ENCODE measurements around the gene SOBP. TPM values are rescaled to one million over a fixed set of nuclear protein-coding genes. Genes with fewer than 3 reads are reported as not detected.

Gene SOBP
- total RNA-seq, 1 donor from 2014 or later = 16.1 TPM

DNA sequence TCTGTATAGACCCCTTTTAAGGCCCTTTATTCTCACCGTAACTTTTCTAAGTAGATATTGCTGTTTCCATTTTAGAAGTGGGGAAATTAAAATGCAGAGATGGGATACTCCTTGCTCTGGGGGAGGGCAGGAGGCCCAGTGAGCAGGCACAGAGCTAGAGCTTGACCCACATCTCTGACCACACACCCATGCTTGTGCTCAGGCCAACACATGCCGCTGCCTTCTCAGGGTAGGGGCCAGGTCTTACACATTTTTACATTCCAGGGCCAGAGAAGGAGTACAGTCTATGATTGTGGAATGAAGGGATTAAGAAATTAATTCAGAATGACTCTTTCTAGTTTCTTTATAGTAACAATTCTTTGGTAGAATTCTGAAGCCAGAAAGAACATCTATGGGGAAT, 104.8 kb downstream of the SOBP start:
- H3K4me1 Mint-ChIP-seq (ENCODE audit: low read depth, unreplicated experiment) = peaks cover 11% of the 10 kb centered on the region
- no peak overlapping the region for H3K27ac Mint-ChIP-seq (ENCODE audit: unreplicated experiment)
- DNase-seq = no peak
- H3K36me3 Mint-ChIP-seq (ENCODE audit: unreplicated experiment) = no peaks in the 10 kb centered on the region
- peaks cover 2% of the 10 kb centered on the region for H3K9me3 Mint-ChIP-seq (ENCODE audit: unreplicated experiment)
- TF ChIP-seq, protein P1, sequence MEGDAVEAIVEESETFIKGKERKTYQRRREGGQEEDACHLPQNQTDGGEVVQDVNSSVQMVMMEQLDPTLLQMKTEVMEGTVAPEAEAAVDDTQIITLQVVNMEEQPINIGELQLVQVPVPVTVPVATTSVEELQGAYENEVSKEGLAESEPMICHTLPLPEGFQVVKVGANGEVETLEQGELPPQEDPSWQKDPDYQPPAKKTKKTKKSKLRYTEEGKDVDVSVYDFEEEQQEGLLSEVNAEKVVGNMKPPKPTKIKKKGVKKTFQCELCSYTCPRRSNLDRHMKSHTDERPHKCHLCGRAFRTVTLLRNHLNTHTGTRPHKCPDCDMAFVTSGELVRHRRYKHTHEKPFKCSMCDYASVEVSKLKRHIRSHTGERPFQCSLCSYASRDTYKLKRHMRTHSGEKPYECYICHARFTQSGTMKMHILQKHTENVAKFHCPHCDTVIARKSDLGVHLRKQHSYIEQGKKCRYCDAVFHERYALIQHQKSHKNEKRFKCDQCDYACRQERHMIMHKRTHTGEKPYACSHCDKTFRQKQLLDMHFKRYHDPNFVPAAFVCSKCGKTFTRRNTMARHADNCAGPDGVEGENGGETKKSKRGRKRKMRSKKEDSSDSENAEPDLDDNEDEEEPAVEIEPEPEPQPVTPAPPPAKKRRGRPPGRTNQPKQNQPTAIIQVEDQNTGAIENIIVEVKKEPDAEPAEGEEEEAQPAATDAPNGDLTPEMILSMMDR (IDR thresholded peaks at IDR 0.05; ENCODE audit: partially characterized antibody, unreplicated experiment) = no peak
- H3K27me3 Mint-ChIP-seq (ENCODE audit: unreplicated experiment) = no peaks in the 10 kb centered on the region
- no peak overlapping the region for H3K4me3 Mint-ChIP-seq (ENCODE audit: unreplicated experiment)

DNA sequence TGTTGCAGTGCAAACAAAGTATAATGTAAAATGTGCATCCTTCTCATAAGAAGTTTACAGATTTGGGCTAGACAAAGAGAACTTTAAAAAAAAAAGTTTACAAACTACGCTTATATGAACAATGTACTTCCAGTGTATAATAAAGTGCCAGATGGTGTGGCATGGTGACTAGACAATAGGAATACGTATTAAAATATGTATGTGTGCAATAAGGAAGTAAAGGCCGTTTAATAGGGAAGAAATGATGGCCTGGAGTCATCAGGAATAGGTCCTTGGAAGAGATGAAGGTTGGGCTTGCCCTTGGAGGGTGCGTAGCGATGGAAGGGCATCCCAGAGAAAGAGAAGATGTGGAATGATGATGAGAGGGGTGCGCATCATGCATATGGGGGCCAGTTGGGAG, 108.2 kb downstream of the SOBP start:
- H3K36me3 Mint-ChIP-seq (ENCODE audit: unreplicated experiment) = no peaks in the 10 kb centered on the region
- H3K4me3 Mint-ChIP-seq (ENCODE audit: unreplicated experiment) = no peak overlapping the region
- no peaks in the 10 kb centered on the region for H3K27me3 Mint-ChIP-seq (ENCODE audit: unreplicated experiment)
- TF ChIP-seq, protein P1 (IDR thresholded peaks at IDR 0.05; ENCODE audit: partially characterized antibody, unreplicated experiment) = no peak
- peaks cover 19% of the 10 kb centered on the region for H3K4me1 Mint-ChIP-seq (ENCODE audit: low read depth, unreplicated experiment)
- DNase-seq = no peak
- H3K27ac Mint-ChIP-seq (ENCODE audit: unreplicated experiment) = no peak overlapping the region
- H3K9me3 Mint-ChIP-seq (ENCODE audit: unreplicated experiment) = peaks cover 2% of the 10 kb centered on the region

DNA sequence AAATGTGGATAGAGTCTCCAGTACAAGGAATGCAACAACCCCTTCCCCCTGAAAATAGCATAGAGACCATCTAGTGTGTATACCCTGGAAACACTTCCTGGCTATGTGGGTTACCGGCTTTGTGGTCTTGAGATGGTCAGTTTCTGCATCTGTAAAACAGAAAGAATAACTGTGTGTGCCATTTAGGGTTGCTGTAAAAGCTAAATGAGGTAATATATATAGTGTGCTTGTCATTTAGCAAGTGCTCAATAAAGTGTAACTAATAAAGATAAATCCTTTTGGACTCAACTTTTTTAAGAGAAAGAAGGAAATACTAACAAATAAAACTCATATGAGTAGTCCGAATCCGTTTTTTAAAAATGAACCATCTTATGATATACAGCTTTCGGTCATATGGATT, 109.1 kb downstream of the SOBP start:
- peaks cover 2% of the 10 kb centered on the region for H3K9me3 Mint-ChIP-seq (ENCODE audit: unreplicated experiment)
- TF ChIP-seq, protein P1 (IDR thresholded peaks at IDR 0.05; ENCODE audit: partially characterized antibody, unreplicated experiment) = no peak
- H3K4me3 Mint-ChIP-seq (ENCODE audit: unreplicated experiment) = no peak overlapping the region
- no peaks in the 10 kb centered on the region for H3K36me3 Mint-ChIP-seq (ENCODE audit: unreplicated experiment)
- H3K27me3 Mint-ChIP-seq (ENCODE audit: unreplicated experiment) = no peaks in the 10 kb centered on the region
- H3K27ac Mint-ChIP-seq (ENCODE audit: unreplicated experiment) = no peak overlapping the region
- no peak for DNase-seq
- peaks cover 19% of the 10 kb centered on the region for H3K4me1 Mint-ChIP-seq (ENCODE audit: low read depth, unreplicated experiment)

- TF ChIP-seq, protein P1 (IDR thresholded peaks at IDR 0.05; ENCODE audit: partially characterized antibody, unreplicated experiment) = no peak
- no peaks in the 10 kb centered on the region for H3K36me3 Mint-ChIP-seq (ENCODE audit: unreplicated experiment)
- H3K9me3 Mint-ChIP-seq (ENCODE audit: unreplicated experiment) = peaks cover 2% of the 10 kb centered on the region
- peaks cover 19% of the 10 kb centered on the region for H3K4me1 Mint-ChIP-seq (ENCODE audit: low read depth, unreplicated experiment)
- H3K27ac Mint-ChIP-seq (ENCODE audit: unreplicated experiment) = no peak overlapping the region
- H3K4me3 Mint-ChIP-seq (ENCODE audit: unreplicated experiment) = no peak overlapping the region
- no peaks in the 10 kb centered on the region for H3K27me3 Mint-ChIP-seq (ENCODE audit: unreplicated experiment)
- no peak for DNase-seq
Observed at GRCh38 chr6:107600121-107600520, 110.2 kb downstream of the SOBP start.

DNA sequence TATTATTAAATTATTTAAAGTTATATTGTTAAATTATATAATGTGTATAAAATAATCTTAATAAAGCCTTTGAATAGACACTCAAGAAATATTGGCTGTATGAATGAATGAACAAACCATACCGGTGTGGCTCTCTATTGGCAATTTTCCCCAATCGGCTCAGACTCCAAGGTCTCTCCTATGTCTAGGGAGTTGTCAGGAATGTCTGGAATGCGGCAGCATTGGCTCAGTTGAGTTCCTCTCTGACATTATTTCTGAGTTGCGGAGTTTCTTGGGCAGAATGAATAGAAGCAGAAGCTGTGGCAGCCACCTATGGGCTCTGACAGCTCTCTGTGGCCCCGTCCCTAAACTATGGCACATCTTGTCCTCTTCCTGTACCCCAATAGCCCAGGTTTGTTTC, 111.0 kb downstream of the SOBP start:
- Mint-ChIP-seq H3K4me1 (ENCODE audit: low read depth, unreplicated experiment) (peaks cover 19% of the 10 kb centered on the region), H3K9me3 (ENCODE audit: unreplicated experiment) (peaks cover 2% of the 10 kb centered on the region), H3K27ac (ENCODE audit: unreplicated experiment) (no peak overlapping the region), H3K4me3 (ENCODE audit: unreplicated experiment) (no peak overlapping the region), H3K27me3 (ENCODE audit: unreplicated experiment) (no peaks in the 10 kb centered on the region), H3K36me3 (ENCODE audit: unreplicated experiment) (no peaks in the 10 kb centered on the region)
- TF ChIP-seq, protein P1 (IDR thresholded peaks at IDR 0.05; ENCODE audit: partially characterized antibody, unreplicated experiment) = no peak
- DNase-seq = no peak
